ENCODE results near the gene RERE. TPM values are rescaled to one million over a fixed set of nuclear protein-coding genes. Genes with fewer than 3 reads are reported as not detected.

Gene RERE
- total and polyA plus RNA-seq, 7 donors: 38.8 to 308 (median 99.7) TPM

DNA sequence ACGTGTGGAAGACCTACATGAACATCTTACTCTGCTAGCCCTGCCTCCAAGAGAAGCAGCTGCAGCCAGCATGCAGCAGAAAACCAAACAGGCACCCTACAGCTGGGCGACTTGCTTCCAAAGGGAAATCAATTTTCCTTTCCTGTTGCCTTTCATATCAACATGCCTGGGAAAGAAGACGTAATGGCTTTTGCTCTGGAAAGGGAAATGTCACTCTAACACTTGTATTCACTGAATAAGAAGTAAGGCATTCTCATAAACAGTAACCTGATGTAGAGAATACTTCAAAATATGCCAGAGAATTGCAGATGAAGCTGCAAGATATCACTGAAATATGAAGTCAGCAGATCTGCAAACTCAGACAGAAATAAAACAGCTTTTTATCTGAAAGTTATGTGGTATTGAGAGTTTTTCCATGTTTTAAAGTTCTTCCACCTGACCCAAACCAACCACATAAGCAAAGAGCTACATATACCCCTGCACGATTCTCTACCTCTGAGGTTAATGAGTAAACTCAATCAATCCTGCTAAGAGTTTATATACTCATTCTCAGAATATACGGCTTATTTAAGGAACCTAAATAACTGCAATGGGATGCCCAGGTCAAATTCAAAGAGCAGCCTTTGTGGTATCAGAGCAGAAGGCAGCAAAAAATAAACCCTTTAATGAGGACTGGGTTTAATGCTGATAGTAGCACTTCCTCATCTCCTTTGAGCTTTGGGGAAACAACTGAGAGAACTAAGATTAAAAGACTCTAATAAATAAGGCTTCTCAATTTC, 150.9 kb downstream of the RERE start:
- DNase-seq: no peak
- no peak for ATAC-seq
- Histone ChIP-seq H3K36me3 (ENCODE audit: insufficient read depth in 1 of 2, low read depth in 1 of 2) (no peaks in the 10 kb centered on the region), H3K27ac (peak overlapping the region; percentile 2), H3K4me3 (no peak overlapping the region), H3K9me3 (no peaks in the 10 kb centered on the region), H3K27me3 (ENCODE audit: insufficient read depth in 3 of 3, low read length in 2 of 3) (no peaks in the 10 kb centered on the region), H3K4me1 (peaks cover 92% of the 10 kb centered on the region)
- WGBS, 3 donors: 43 to 53% (median 45%) methylated on average over 5 of the region's 5 CpGs
- intact Hi-C loops (cut with DNase I): loop anchor here in 1 of 2 donors (5.0 kb wide), 1 partner anchor 36 kb away; no protein-coding TSS in a partner anchor
- TF ChIP-seq, protein P1, sequence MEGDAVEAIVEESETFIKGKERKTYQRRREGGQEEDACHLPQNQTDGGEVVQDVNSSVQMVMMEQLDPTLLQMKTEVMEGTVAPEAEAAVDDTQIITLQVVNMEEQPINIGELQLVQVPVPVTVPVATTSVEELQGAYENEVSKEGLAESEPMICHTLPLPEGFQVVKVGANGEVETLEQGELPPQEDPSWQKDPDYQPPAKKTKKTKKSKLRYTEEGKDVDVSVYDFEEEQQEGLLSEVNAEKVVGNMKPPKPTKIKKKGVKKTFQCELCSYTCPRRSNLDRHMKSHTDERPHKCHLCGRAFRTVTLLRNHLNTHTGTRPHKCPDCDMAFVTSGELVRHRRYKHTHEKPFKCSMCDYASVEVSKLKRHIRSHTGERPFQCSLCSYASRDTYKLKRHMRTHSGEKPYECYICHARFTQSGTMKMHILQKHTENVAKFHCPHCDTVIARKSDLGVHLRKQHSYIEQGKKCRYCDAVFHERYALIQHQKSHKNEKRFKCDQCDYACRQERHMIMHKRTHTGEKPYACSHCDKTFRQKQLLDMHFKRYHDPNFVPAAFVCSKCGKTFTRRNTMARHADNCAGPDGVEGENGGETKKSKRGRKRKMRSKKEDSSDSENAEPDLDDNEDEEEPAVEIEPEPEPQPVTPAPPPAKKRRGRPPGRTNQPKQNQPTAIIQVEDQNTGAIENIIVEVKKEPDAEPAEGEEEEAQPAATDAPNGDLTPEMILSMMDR (IDR thresholded peaks at IDR 0.05): no peak

DNA sequence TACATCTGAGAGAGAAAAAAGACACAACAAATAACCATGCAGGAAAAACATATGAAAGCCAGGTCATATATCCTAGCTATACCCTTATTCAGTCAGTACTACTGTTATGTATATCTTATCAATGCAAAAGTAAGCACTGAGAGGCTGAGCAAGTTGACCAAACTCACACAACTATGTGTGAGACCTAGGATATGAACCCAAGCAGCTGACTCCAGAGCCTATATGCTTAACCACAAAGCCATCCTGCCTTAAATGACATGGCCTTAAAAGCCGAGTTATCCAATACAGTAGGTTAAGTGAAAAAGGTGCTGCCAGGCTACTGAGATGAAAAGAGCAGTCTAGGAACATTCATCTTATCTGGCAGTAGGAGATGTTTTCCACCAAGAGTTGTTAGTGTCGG, 151.6 kb downstream of the RERE start:
- peaks cover 92% of the 10 kb centered on the region for H3K4me1 ChIP-seq
- TF ChIP-seq, protein P1 (IDR thresholded peaks at IDR 0.05): no peak
- intact Hi-C loops (cut with DNase I): loop anchor here in 1 of 2 donors (5.0 kb wide), 1 partner anchor 36 kb away; no protein-coding TSS in a partner anchor
- H3K36me3 ChIP-seq (ENCODE audit: insufficient read depth in 1 of 2, low read depth in 1 of 2): no peaks in the 10 kb centered on the region
- 23 to 35% (median 26%) methylated on average over 2 of the region's 2 CpGs for WGBS, 3 donors
- DNase-seq (no peak), ATAC-seq (no peak)
- H3K27ac ChIP-seq: no peak overlapping the region
- H3K27me3 ChIP-seq (ENCODE audit: insufficient read depth in 3 of 3, low read length in 2 of 3): no peaks in the 10 kb centered on the region
- no peak overlapping the region for H3K4me3 ChIP-seq
- no peaks in the 10 kb centered on the region for H3K9me3 ChIP-seq

DNA sequence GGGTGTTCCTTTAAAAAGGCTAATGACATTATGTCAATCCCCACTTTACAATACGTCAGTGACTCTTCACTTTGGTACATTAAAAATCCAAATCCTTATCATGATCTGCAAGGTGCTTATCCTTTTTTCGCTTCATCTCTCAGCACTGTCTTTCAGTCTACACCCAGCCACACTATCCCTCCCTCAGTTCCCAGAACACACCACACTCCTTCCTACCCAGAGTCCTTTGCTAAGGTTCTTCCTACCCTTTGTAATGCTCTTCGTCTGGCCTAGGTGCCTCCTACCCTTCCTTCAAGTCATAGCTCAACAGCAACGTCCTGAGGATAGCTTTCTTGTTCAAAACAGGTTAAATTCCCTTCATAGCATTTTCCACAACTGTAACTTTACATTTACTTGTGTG, 152.6 kb downstream of the RERE start:
- H3K27ac ChIP-seq: no peak overlapping the region
- no peak for ATAC-seq

DNA sequence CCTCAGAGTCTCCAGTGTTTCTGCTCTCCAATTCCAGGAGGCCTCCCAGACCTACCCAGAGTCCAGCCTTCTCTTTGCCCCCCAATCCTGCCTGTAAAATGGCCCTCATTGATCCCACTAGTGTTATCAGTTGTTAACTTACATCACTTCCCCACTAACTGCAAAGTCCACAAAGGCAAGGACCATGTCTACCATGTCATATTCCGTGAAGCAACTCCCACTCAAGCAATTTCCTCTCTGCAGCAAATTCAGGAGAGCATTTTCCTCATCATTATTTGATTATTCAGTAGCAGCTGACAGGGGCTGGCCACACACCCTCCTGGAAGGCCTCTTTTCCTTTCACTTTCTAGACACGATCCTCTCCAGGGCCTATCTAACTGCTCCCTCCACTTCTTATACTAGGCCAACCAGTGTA, 153.5 kb downstream of the RERE start:
- Histone ChIP-seq H3K36me3 (ENCODE audit: insufficient read depth in 1 of 2, low read depth in 1 of 2) (no peaks in the 10 kb centered on the region), H3K4me1 (peaks cover 93% of the 10 kb centered on the region), H3K4me3 (no peak overlapping the region), H3K27ac (peak overlapping the region; percentile 94), H3K27me3 (ENCODE audit: insufficient read depth in 3 of 3, low read length in 2 of 3) (no peaks in the 10 kb centered on the region), H3K9me3 (no peaks in the 10 kb centered on the region)
- intact Hi-C loops (cut with DNase I): no loop called here
- DNase-seq (no peak), ATAC-seq (no peak)
- TF ChIP-seq, protein P1 (IDR thresholded peaks at IDR 0.05): no peak
- 41 to 56% (median 51%) methylated on average over 2 of the region's 2 CpGs for WGBS, 3 donors

More for the DNA sequence above, 152.6 kb downstream of the RERE start:
- H3K9me3 ChIP-seq: no peaks in the 10 kb centered on the region
- 84 to 89% (median 89%) methylated on average over 4 of the region's 4 CpGs for WGBS, 3 donors
- peaks cover 92% of the 10 kb centered on the region for H3K4me1 ChIP-seq
- H3K27me3 ChIP-seq (ENCODE audit: insufficient read depth in 3 of 3, low read length in 2 of 3): no peaks in the 10 kb centered on the region
- TF ChIP-seq, protein P1 (IDR thresholded peaks at IDR 0.05): no peak
- no peaks in the 10 kb centered on the region for H3K36me3 ChIP-seq (ENCODE audit: insufficient read depth in 1 of 2, low read depth in 1 of 2)
- intact Hi-C loops (cut with DNase I): loop anchor here in 1 of 2 donors (5.0 kb wide), 1 partner anchor 37 kb away; no protein-coding TSS in a partner anchor
- DNase-seq: no peak
- no peak overlapping the region for H3K4me3 ChIP-seq
